Fibroblast of lung (primary cell): ENCODE results near the gene SULF2. TPM values are rescaled to one million over a fixed set of nuclear protein-coding genes. Genes with fewer than 3 reads are reported as not detected.

Experiments
- DNase-seq, 2 donors: peaks; one replicate each; pipeline versions ENCODE4 v3.0.0 to v3.0.0-alpha.2; 2010; ENCODE audit warnings: low read depth in 2 of 2
- H2AFZ ChIP-seq: 2 replicates; pipeline ENCODE4 v1.5.1; 2012; ENCODE audit warnings: low read length, control low read depth, inconsistent platforms
- H3K27ac ChIP-seq: 2 replicates; pipeline ENCODE4 v1.5.1; 2011; ENCODE audit warnings: low read length, control low read depth; ENCODE audit not compliant: insufficient read depth
- H3K27me3 ChIP-seq: 2 replicates; pipeline ENCODE4 v1.5.1; 2011; ENCODE audit warnings: mild to moderate bottlenecking, low read length; ENCODE audit not compliant: control insufficient read depth, insufficient read depth
- H3K36me3 ChIP-seq: 2 replicates; pipeline ENCODE4 v1.5.1; 2011; ENCODE audit warnings: low read length; ENCODE audit not compliant: control insufficient read depth, insufficient read depth
- H3K4me1 ChIP-seq: 2 replicates; pipeline ENCODE4 v1.5.1; 2011; ENCODE audit warnings: low read length; ENCODE audit not compliant: control insufficient read depth, insufficient read depth; ENCODE audit errors: extremely low read depth
- H3K4me2 ChIP-seq: 2 replicates; pipeline ENCODE4 v1.5.1; 2011; ENCODE audit warnings: low read length, control low read depth; ENCODE audit not compliant: insufficient read depth; ENCODE audit errors: extremely low read depth
- H3K4me3 ChIP-seq, 4 experiments: fragments of 200-600 bp in 1 of 4; sonication (generic) in 1 of 4; replicated peaks in 1 of 4; 2 replicates each; pipeline ENCODE4 v1.5.1; 2011 to 2016; ENCODE audit warnings: low read length in 4 of 4, low read depth in 3 of 4, mild to moderate bottlenecking in 3 of 4, control low read depth in 2 of 4, inconsistent platforms in 1 of 4, mixed read lengths in 1 of 4; ENCODE audit not compliant: insufficient read depth in 1 of 4; ENCODE audit errors: control extremely low read depth in 1 of 4
- H3K79me2 ChIP-seq: 2 replicates; pipeline ENCODE4 v1.5.1; 2012; ENCODE audit warnings: mild to moderate bottlenecking, low read length, inconsistent platforms; ENCODE audit not compliant: control insufficient read depth, insufficient read depth
- H3K9ac ChIP-seq: 2 replicates; pipeline ENCODE4 v1.5.1; 2011; ENCODE audit warnings: mild to moderate bottlenecking, low read length, control low read depth; ENCODE audit not compliant: insufficient read depth
- H3K9me3 ChIP-seq: 2 replicates; pipeline ENCODE4 v1.5.1; 2012; ENCODE audit warnings: low read depth, low read length; ENCODE audit not compliant: control insufficient read depth, insufficient read depth
- H4K20me1 ChIP-seq: 2 replicates; pipeline ENCODE4 v1.5.1; 2011; ENCODE audit warnings: low read length; ENCODE audit not compliant: control insufficient read depth, insufficient read depth; ENCODE audit errors: extremely low read depth
- CTCF ChIP-seq, 2 donors: IDR thresholded peaks in 1 of 2; conservative IDR thresholded peaks in 1 of 2; 1 replicate in 1 of 2; 2 replicates in 1 of 2; pipeline ENCODE4 v1.5.1; 2011 to 2012; ENCODE audit warnings: low read length in 2 of 2, control low read depth in 1 of 2, inconsistent platforms in 1 of 2, low read depth in 1 of 2, mild to moderate bottlenecking in 1 of 2
- EZH2 ChIP-seq: IDR thresholded peaks from 2 replicates; pipeline ENCODE4 v1.5.1; 2012; ENCODE audit warnings: low read length, control low read depth, mild to moderate bottlenecking; ENCODE audit errors: missing control alignments
- polyA plus RNA-seq, 2 donors: library from polyadenylated mRNA; depleted of rRNA in 1 of 2; stranded (reverse) in 1 of 2; unstranded in 1 of 2; fragments of >200 nt; gene quantifications; 2 replicates each; pipeline ENCODE4 v1.2.1, GENCODE V29; 2011 to 2012; ENCODE audit warnings: missing spikeins in 1 of 2
- total RNA-seq: library from RNA; depleted of rRNA; stranded (reverse); fragments of >200 nt; gene quantifications from 2 replicates; pipeline ENCODE4 v1.2.1, GENCODE V29; 2014

SULF2 gene
- total and polyA plus RNA-seq, 2 donors (not counting 1 experiment from before 2014, with no cell fraction given) = 0.26 to 9.6 TPM

GRCh38 chr20:47751449-47751848, 33.8 kb downstream of the SULF2 start:
- no peaks in the 10 kb centered on the region for H3K27me3 ChIP-seq

GRCh38 chr20:47749339-47749738, 35.9 kb downstream of the SULF2 start:
- no peaks in the 10 kb centered on the region for H3K79me2 ChIP-seq
- DNase-seq = peak in 1 of 2 donors; percentile 91
- H3K9me3 ChIP-seq = no peaks in the 10 kb centered on the region
- H3K27ac ChIP-seq = no peak overlapping the region
- no peak overlapping the region for H3K9ac ChIP-seq
- no peaks in the 10 kb centered on the region for H3K36me3 ChIP-seq
- H3K4me1 ChIP-seq = no peaks in the 10 kb centered on the region
- no peaks in the 10 kb centered on the region for H4K20me1 ChIP-seq
- H3K4me2 ChIP-seq = no peak overlapping the region
- no peaks in the 10 kb centered on the region for H3K27me3 ChIP-seq
- no peak overlapping the region for H2AFZ ChIP-seq
- TF ChIP-seq EZH2 (no peak), CTCF (conservative IDR thresholded peaks at IDR 0.05 in 1 of 2, IDR thresholded peaks at IDR 0.05 in 1 of 2; ENCODE audit: low read depth in 1 of 2, low read length in 2 of 2) (no peak)
- H3K4me3 ChIP-seq = no peak overlapping the region

More at GRCh38 chr20:47751449-47751848, 33.8 kb downstream of the SULF2 start:
- no peak for TF ChIP-seq CTCF (conservative IDR thresholded peaks at IDR 0.05 in 1 of 2, IDR thresholded peaks at IDR 0.05 in 1 of 2; ENCODE audit: low read depth in 1 of 2, low read length in 2 of 2)
- TF ChIP-seq EZH2 = no peak
- Histone ChIP-seq H3K36me3 (no peaks in the 10 kb centered on the region), H3K4me3 (no peak overlapping the region), H2AFZ (no peak overlapping the region), H3K27ac (no peak overlapping the region), H3K79me2 (no peaks in the 10 kb centered on the region), H4K20me1 (no peaks in the 10 kb centered on the region), H3K9me3 (no peaks in the 10 kb centered on the region), H3K4me1 (no peaks in the 10 kb centered on the region), H3K4me2 (no peak overlapping the region), H3K9ac (no peak overlapping the region)
- no peak for DNase-seq

- DNase-seq = peak in 1 of 2 donors; percentile 78
- Histone ChIP-seq H3K4me2 (no peak overlapping the region), H3K79me2 (no peaks in the 10 kb centered on the region), H3K36me3 (no peaks in the 10 kb centered on the region), H3K4me3 (no peak overlapping the region), H3K4me1 (no peaks in the 10 kb centered on the region), H3K9ac (no peak overlapping the region), H3K9me3 (no peaks in the 10 kb centered on the region), H2AFZ (no peak overlapping the region), H3K27me3 (no peaks in the 10 kb centered on the region), H3K27ac (no peak overlapping the region), H4K20me1 (no peaks in the 10 kb centered on the region)
- no peak for TF ChIP-seq CTCF (conservative IDR thresholded peaks at IDR 0.05 in 1 of 2, IDR thresholded peaks at IDR 0.05 in 1 of 2; ENCODE audit: low read depth in 1 of 2, low read length in 2 of 2)
- no peak for TF ChIP-seq EZH2
Measured at GRCh38 chr20:47748823-47749222, 36.5 kb downstream of the SULF2 start.
